ENCODE results near the gene GPD1. TPM values are rescaled to one million over a fixed set of nuclear protein-coding genes. Genes with fewer than 3 reads are reported as not detected.
A peak's percentile ranks its signal among the peaks of the same experiment; 100 is the strongest.

The GPD1 gene
- total RNA-seq, 4 donors from 2014 or later: 41.3 to 409 (median 291) TPM

DNA sequence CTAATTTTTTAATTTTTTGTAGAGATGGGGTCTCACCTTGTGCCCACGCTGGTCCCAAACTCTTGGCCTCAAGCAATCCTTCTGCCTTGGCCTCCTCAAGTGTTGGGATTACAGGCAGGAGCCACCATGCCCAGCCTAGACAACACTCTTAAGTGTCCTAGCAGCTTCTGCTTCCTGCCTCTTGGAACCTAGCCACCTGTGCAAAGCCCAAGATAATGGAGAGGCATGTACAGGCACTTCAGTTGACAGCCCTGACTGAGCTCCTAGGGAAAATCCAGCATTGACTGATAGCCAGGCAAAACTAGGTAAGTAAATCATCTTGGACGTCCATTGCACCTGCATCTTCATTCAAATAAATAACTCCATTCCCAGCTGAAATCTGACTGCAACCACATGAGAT lies 23.7 kb downstream of the GPD1 start:
- Histone ChIP-seq H3K27ac (no peak overlapping the region), H3K4me1 (peaks cover 0 to 8% (median 0%) of the 10 kb centered on the region in 4 donors), H3K36me3 (peaks cover 0 to 65% (median 6%) of the 10 kb centered on the region in 3 donors), H3K9me3 (no peaks in the 10 kb centered on the region), H3K27me3 (no peaks in the 10 kb centered on the region), H3K4me3 (no peak overlapping the region)
- TF ChIP-seq POLR2A (IDR thresholded peaks at IDR 0.05) (no peak), CTCF (IDR thresholded peaks at IDR 0.05) (no peak)
- no peak for DNase-seq

GRCh38 chr12:50129290-50129689 lies 25.5 kb downstream of the GPD1 start:
- Histone ChIP-seq H3K27me3 (no peaks in the 10 kb centered on the region), H3K36me3 (peaks cover 0 to 61% (median 6%) of the 10 kb centered on the region in 3 donors), H3K4me1 (peaks cover 0 to 10% (median 0%) of the 10 kb centered on the region in 4 donors), H3K9me3 (no peaks in the 10 kb centered on the region), H3K27ac (no peak overlapping the region), H3K4me3 (no peak overlapping the region)
- DNase-seq: no peak
- no peak for TF ChIP-seq POLR2A (IDR thresholded peaks at IDR 0.05)
- TF ChIP-seq CTCF (IDR thresholded peaks at IDR 0.05): no peak

DNA sequence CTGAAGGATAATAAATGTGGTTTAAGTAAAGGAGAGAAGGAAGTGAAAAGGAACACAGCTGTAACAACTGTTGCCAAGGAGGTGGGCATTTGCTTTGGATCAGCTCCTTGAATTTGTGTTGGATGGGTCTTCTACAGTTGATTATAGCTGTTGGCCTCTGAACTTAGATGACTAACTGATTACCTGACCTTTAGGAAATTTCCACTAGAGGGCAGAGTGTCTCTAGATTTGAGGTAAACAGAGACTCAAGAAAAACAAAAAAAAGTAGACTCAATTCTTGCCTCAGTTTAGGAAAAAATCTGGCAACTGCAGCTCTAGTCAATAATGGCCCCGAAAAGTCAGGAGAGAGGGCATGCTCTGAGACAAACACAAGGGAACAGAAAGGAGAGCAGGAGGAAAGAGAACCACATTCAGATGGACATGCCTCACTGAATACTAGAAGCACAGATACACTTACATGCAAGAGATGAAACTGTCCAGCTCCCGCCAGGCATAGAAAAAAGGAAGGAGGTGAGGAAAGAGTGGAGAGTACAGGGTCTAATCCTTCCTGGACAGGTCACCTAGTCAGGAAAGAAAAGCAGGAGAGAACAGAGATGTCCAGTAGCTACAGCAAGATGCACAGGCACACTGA lies 28.8 kb downstream of the GPD1 start:
- H3K36me3 ChIP-seq: peaks cover 0 to 52% (median 6%) of the 10 kb centered on the region in 3 donors
- TF ChIP-seq POLR2A (IDR thresholded peaks at IDR 0.05) (no peak), CTCF (IDR thresholded peaks at IDR 0.05) (peak in 4 of 6 experiments; percentile 49 to 70 (median 63))
- no peak overlapping the region for H3K4me3 ChIP-seq
- no peak for DNase-seq
- H3K27ac ChIP-seq: no peak overlapping the region
- H3K9me3 ChIP-seq: no peaks in the 10 kb centered on the region
- H3K27me3 ChIP-seq: no peaks in the 10 kb centered on the region
- H3K4me1 ChIP-seq: peaks cover 0 to 10% (median 0%) of the 10 kb centered on the region in 4 donors

DNA sequence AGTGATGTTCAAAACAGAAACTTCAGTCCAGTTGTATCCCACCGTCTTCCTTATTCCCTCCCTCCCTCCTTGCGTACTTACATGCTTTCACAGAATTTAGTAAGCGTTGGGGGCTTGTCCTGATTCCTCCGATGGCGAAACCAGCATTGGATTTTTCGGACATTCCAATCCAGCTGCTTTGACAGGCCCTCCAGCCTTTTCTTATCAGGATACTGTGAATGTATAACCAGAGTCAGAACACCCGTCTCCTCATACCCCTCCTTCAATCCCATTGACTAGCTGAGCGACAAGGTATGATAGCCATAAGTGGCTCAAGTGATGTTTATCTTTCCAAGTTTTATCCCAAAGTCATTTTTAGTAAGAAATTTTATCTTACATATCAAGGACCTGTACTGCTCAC lies 39.2 kb downstream of the GPD1 start:
- no peak overlapping the region for H3K27ac ChIP-seq
- H3K4me1 ChIP-seq: no peaks in the 10 kb centered on the region
- H3K4me3 ChIP-seq: no peak overlapping the region
- no peak for TF ChIP-seq POLR2A (IDR thresholded peaks at IDR 0.05)
- TF ChIP-seq CTCF (IDR thresholded peaks at IDR 0.05): no peak
- DNase-seq: no peak
- H3K9me3 ChIP-seq: no peaks in the 10 kb centered on the region
- peaks cover 0 to 18% (median 0%) of the 10 kb centered on the region in 3 donors for H3K36me3 ChIP-seq
- H3K27me3 ChIP-seq: no peaks in the 10 kb centered on the region

DNA sequence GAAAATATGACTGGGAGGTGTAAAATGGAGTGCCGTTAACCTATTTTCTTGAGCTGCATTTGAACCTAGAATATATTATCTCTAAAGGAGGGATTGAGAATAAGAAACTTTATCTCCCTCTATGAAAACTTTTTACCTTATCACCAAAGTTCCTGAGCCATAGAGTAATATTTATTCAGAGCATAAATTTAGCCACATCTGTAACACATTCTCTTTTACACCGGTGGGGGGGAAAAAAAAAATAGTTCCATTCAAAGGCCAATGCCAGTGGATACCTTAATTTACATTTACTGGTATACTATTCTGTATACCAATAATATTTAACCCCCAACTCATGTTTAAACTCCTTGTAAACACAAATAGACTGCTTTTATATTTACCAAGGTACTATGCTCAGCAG lies 41.6 kb downstream of the GPD1 start:
- H3K36me3 ChIP-seq: peaks cover 0 to 10% (median 0%) of the 10 kb centered on the region in 3 donors
- no peaks in the 10 kb centered on the region for H3K9me3 ChIP-seq
- no peak for TF ChIP-seq POLR2A (IDR thresholded peaks at IDR 0.05)
- TF ChIP-seq CTCF (IDR thresholded peaks at IDR 0.05): no peak
- H3K27me3 ChIP-seq: no peaks in the 10 kb centered on the region
- no peak overlapping the region for H3K4me3 ChIP-seq
- no peaks in the 10 kb centered on the region for H3K4me1 ChIP-seq
- DNase-seq: no peak
- H3K27ac ChIP-seq: no peak overlapping the region
